K562 (cell line): Measurements from ENCODE around the gene PLCB1. TPM values are rescaled to one million over a fixed set of nuclear protein-coding genes. Genes with fewer than 3 reads are reported as not detected.

ENCODE experiments used
- ATAC-seq: fragments of 200-7000 bp; cut with Tn5 transposase; 3 replicates; pipeline ENCODE4 v1.9.1; 2020; ENCODE audit warnings: moderate library complexity
- BruUV-seq: library from RNA; stranded (reverse); fragments of 400-500 nt; replicated peaks from 2 replicates; lab custom pipeline; 2021; lab: Mats Ljungman, UMichigan
- CTCF ChIA-PET: fragments of 300-600 bp; formaldehyde crosslinking; extraction: SDS; loops from one replicate; lab custom pipeline; 2021; ENCODE audit warnings: low intra/inter-chr PET ratio; lab: Yijun Ruan, JAX
- POLR2A ChIA-PET: fragments of 300-600, 350-650 bp; sonication (Branson Sonifier 250); formaldehyde crosslinking; extraction: SDS; loops from one replicate; lab custom pipeline; 2021; ENCODE audit warnings: antibody characterized with exemption, inconsistent platforms; lab: Yijun Ruan, JAX
- DNase-seq, 4 experiments: peaks; one replicate each; pipeline versions ENCODE4 v3.0.0 to v3.0.0-alpha.2; 2011 to 2018; ENCODE audit warnings: low spot score in 3 of 4, mixed read lengths in 3 of 4; ENCODE audit errors: extremely low read depth in 1 of 4
- FAIRE-seq: peaks from 2 replicates; lab custom pipeline; 2011; peaks lifted over from hg19 to GRCh38; lab: Jason Lieb, UNC
- H2AFZ ChIP-seq: 2 replicates; pipeline ENCODE4 v1.6.0; 2011; ENCODE audit warnings: low read depth, low read length, control low read depth, inconsistent platforms
- H3K27ac ChIP-seq: fragments of 200-600 bp; 3 replicates; pipeline ENCODE4 v1.8.0; 2011; ENCODE audit warnings: low read depth, mild to moderate bottlenecking, control low read depth, inconsistent platforms, low read length, moderate library complexity, mixed read lengths; ENCODE audit errors: extremely low read depth
- H3K27me3 ChIP-seq, 2 experiments: fragments of 300-600 bp in 1 of 2; 2 replicates in 1 of 2; 3 replicates in 1 of 2; pipeline versions ENCODE4 v1.6.0 to v1.8.0; 2011; ENCODE audit warnings: inconsistent platforms in 2 of 2, low read length in 2 of 2, mild to moderate bottlenecking in 1 of 2, mixed read lengths in 1 of 2, moderate library complexity in 1 of 2; ENCODE audit not compliant: control insufficient read depth in 2 of 2, insufficient read depth in 2 of 2
- H3K36me3 ChIP-seq: fragments of 300-600 bp; 3 replicates; pipeline ENCODE4 v1.8.0; 2011; ENCODE audit warnings: mild to moderate bottlenecking, low read length, inconsistent platforms; ENCODE audit not compliant: control insufficient read depth, insufficient read depth
- H3K4me1 ChIP-seq, 2 experiments: fragments of 200-600 bp in 1 of 2; replicated peaks in 1 of 2; 2 replicates in 1 of 2; 3 replicates in 1 of 2; pipeline versions ENCODE4 v1.5.1 to v1.8.0; 2011; ENCODE audit warnings: inconsistent platforms in 2 of 2, low read length in 2 of 2, mild to moderate bottlenecking in 1 of 2, mixed read lengths in 1 of 2, moderate library complexity in 1 of 2; ENCODE audit not compliant: control insufficient read depth in 2 of 2, insufficient read depth in 2 of 2
- H3K4me2 ChIP-seq: 2 replicates; pipeline ENCODE4 v1.6.1; 2011; ENCODE audit warnings: low read length, control low read depth, inconsistent platforms, mixed read lengths; ENCODE audit not compliant: insufficient read depth
- H3K4me3 ChIP-seq: fragments of 200-600 bp; sonication (generic), shearing (Covaris generic); 2 replicates; pipeline ENCODE4 v1.5.1; 2016; ENCODE audit warnings: control low read depth, inconsistent platforms
- H3K79me2 ChIP-seq: fragments of 200-600 bp; 3 replicates; pipeline ENCODE4 v1.8.0; 2011; ENCODE audit warnings: low read length, inconsistent platforms; ENCODE audit not compliant: control insufficient read depth, insufficient read depth
- H3K9ac ChIP-seq, 2 experiments: 2 replicates each; pipeline versions ENCODE4 v1.6.0 to v1.6.1; 2011; ENCODE audit warnings: low read depth in 2 of 2, low read length in 2 of 2, control low read depth in 1 of 2, inconsistent platforms in 1 of 2, mild to moderate bottlenecking in 1 of 2, mixed read lengths in 1 of 2; ENCODE audit not compliant: insufficient read depth in 1 of 2
- H3K9me1 ChIP-seq: one replicate; pipeline ENCODE4 v1.6.0; 2011; ENCODE audit warnings: inconsistent platforms, mild to moderate bottlenecking, low read length, moderate library complexity; ENCODE audit not compliant: control insufficient read depth, insufficient read depth
- H3K9me3 ChIP-seq: replicated peaks from 2 replicates; pipeline ENCODE4 v1.5.1; 2011; ENCODE audit warnings: low read depth, low read length, inconsistent platforms; ENCODE audit not compliant: control insufficient read depth, insufficient read depth
- H4K20me1 ChIP-seq: replicated peaks from 2 replicates; pipeline ENCODE4 v1.6.1; 2011; ENCODE audit warnings: low read length, inconsistent platforms, mixed read lengths; ENCODE audit not compliant: control insufficient read depth, insufficient read depth
- ARID3A ChIP-seq: IDR thresholded peaks from 2 replicates; pipeline ENCODE4 v1.6.1; 2012; ENCODE audit warnings: low read depth, low read length, improper control_type of control experiment, borderline replicate concordance
- CHAMP1 ChIP-seq: fragments of 450-650 bp; IDR thresholded peaks from 2 replicates; pipeline ENCODE4 v1.6.1; 2016; ENCODE audit warnings: mild to moderate bottlenecking
- CREB3 ChIP-seq: fragments of 450-650 bp; conservative IDR thresholded peaks from 2 replicates; pipeline ENCODE4 v1.6.1; 2016; ENCODE audit warnings: missing genetic modification characterization, low read depth, mild to moderate bottlenecking, missing compliant biosample characterization, moderate library complexity
- CXXC5 ChIP-seq: fragments of 250-450 bp; sonication (Bioruptor Pico); IDR thresholded peaks from 2 replicates; pipeline ENCODE4 v1.8.0; 2022; ENCODE audit warnings: inconsistent platforms, mild to moderate bottlenecking, moderate library complexity
- ERF ChIP-seq: fragments of 450-650 bp; formaldehyde crosslinking; IDR thresholded peaks from 2 replicates; pipeline ENCODE4 v1.4.0; 2020; ENCODE audit warnings: mild to moderate bottlenecking, mixed read lengths
- LEF1 ChIP-seq: fragments of 450-650 bp; IDR thresholded peaks from 2 replicates; pipeline ENCODE4 v1.6.1; 2016; ENCODE audit warnings: mild to moderate bottlenecking
- MAFF ChIP-seq: IDR thresholded peaks from 2 replicates; pipeline ENCODE4 v1.6.1; 2012; ENCODE audit warnings: low read length, improper control_type of control experiment
- TRIM28 ChIP-seq: fragments of 450-650 bp; IDR thresholded peaks from 2 replicates; pipeline ENCODE4 v1.6.1; 2017
- TSC22D4 ChIP-seq: fragments of 450-650 bp; IDR thresholded peaks from 2 replicates; pipeline ENCODE4 v1.6.1; 2016; ENCODE audit warnings: missing genetic modification characterization, missing biosample characterization, control low read depth
- ZNF146 ChIP-seq: IDR thresholded peaks from one replicate; pipeline ENCODE4 v1.6.1; 2018; ENCODE audit warnings: missing compliant biosample characterization; ENCODE audit not compliant: unreplicated experiment
- ZNF589 ChIP-seq: fragments of 200-800 bp; sonication (Bioruptor generic); IDR thresholded peaks from 2 replicates; pipeline ENCODE4 v1.6.1; 2016; ENCODE audit warnings: low read depth, missing genetic modification characterization, missing compliant biosample characterization
- WGBS: fragments of 100-300 bp; shearing (Covaris generic); methylation state at CpG from one replicate; pipeline ENCODE4 v1.1.6; 2016; ENCODE audit warnings: low coverage, mixed read lengths; ENCODE audit not compliant: insufficient coverage; ENCODE audit errors: missing lambda C conversion rate; 5-methylcytosine and 5-hydroxymethylcytosine counted together
- in situ Hi-C: fragments of 300-500 bp; cut with MboI; formaldehyde crosslinking; loops from 4 replicates; pipeline ENCODE4 v1.15.0; 2018; ENCODE audit warnings: inconsistent platforms, mixed read lengths
- intact Hi-C: fragments of 100-400 bp; cut with micrococcal nuclease; formaldehyde crosslinking; loops from 2 replicates; pipeline ENCODE4 v1.14.2; 2022
- polyA plus RNA-seq, 8 experiments: library from polyadenylated mRNA; depleted of rRNA in 4 of 8; stranded (reverse) in 5 of 8; unstranded in 3 of 8; fragments of >200 nt; fragmentation: Nextera tagmentation in 2 of 8; fragmentation: Illumina TruSeq in 1 of 8; extraction: Ambion mirVana in 2 of 8; extraction: Trizol in 1 of 8; gene quantifications; 2 replicates each; pipeline versions ENCODE4 v1.2.1 to v1.2.3, GENCODE V29; 2011 to 2014; ENCODE audit warnings: inconsistent platforms in 1 of 8, missing spikeins in 1 of 8
- total RNA-seq, 7 experiments: library from RNA; depleted of rRNA in 6 of 7; stranded (reverse); fragments of >200 nt in 6 of 7; fragmentation: Illumina TruSeq in 2 of 7; extraction: Trizol in 2 of 7; gene quantifications; 2 replicates each; pipeline versions ENCODE4 v1.2.1 to v1.2.3, GENCODE V29; 2011 to 2021; ENCODE audit warnings: low replicate concordance in 1 of 7
- TF ChIP-seq, protein P1 (sequence below): sonication (generic); IDR thresholded peaks from 2 replicates; pipeline ENCODE4 v1.6.1; 2016

PLCB1 gene
- total and polyA plus RNA-seq, 9 of the 15 experiments (the other 6 are each of a cell fraction or from before 2014, with no cell fraction given), result 0.34 to 3.1 (median 1.3) TPM

DNA sequence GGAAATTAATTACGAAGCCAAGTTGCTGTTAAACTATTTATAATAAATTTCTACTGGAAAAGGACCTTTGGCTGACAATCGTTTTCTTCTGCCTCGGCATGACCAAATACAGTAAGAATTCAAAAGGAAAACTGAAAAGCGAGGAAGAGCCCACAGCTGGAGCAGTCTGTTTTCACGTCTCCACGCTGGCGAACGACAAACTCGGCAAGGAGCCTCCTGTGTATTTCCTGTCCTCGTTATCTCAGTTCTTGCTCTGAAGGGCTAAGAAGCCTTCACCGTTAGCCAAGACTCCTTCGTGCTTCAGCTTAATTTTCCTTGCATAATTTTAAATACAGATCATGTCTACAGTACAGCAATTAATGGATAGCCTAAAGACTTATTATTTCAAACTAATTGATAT lies 722.5 kb downstream of the PLCB1 start:
- H4K20me1 ChIP-seq, result no peaks in the 10 kb centered on the region
- in situ Hi-C loops, result no loop called here
- no peaks in the 10 kb centered on the region for H3K27me3 ChIP-seq
- POLR2A ChIA-PET, result no interaction called here
- H3K9me1 ChIP-seq, result no peaks in the 10 kb centered on the region
- no peak overlapping the region for H3K27ac ChIP-seq
- no TSS peak for BruUV-seq
- DNase-seq (peak in 2 of 4 experiments; percentile 5 to 42), ATAC-seq (peak; percentile 76), FAIRE-seq (no peak)
- no peaks in the 10 kb centered on the region for H3K9me3 ChIP-seq
- no peaks in the 10 kb centered on the region for H3K79me2 ChIP-seq
- CTCF ChIA-PET, result no interaction called here
- no peak overlapping the region for H3K4me3 ChIP-seq
- no peaks in the 10 kb centered on the region for H3K4me1 ChIP-seq
- H3K4me2 ChIP-seq, result peak overlapping the region; percentile 14
- TF ChIP-seq TRIM28, result no peak
- TF ChIP-seq ARID3A, result no peak
- TF ChIP-seq, protein P1, sequence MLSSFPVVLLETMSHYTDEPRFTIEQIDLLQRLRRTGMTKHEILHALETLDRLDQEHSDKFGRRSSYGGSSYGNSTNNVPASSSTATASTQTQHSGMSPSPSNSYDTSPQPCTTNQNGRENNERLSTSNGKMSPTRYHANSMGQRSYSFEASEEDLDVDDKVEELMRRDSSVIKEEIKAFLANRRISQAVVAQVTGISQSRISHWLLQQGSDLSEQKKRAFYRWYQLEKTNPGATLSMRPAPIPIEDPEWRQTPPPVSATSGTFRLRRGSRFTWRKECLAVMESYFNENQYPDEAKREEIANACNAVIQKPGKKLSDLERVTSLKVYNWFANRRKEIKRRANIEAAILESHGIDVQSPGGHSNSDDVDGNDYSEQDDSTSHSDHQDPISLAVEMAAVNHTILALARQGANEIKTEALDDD, result no peak
- TF ChIP-seq ERF (CRISPR knock-in tag), result no peak
- TF ChIP-seq MAFF, result no peak
- TF ChIP-seq ZNF589, result no peak
- no peak for TF ChIP-seq CHAMP1
- no peak for TF ChIP-seq ZNF146
- no peak for TF ChIP-seq LEF1
- TF ChIP-seq CREB3 (tag), result no peak
- no peak for TF ChIP-seq CXXC5 (CRISPR knock-in tag)
- no peak for TF ChIP-seq TSC22D4 (tag)
- intact Hi-C loops, result loop anchor here (1.0 to 10.0 kb wide), 2 partner anchors 90 to 505 kb away; no protein-coding TSS in a partner anchor
- WGBS, result 0% methylated on average over 10 of the region's 12 CpGs
- no peak overlapping the region for H3K9ac ChIP-seq
- no peaks in the 10 kb centered on the region for H3K36me3 ChIP-seq
- H2AFZ ChIP-seq, result peak overlapping the region; percentile 53; the same call in 1 of the 2 replicates
